Measurements from ENCODE around the gene EBPL. TPM values are rescaled to one million over a fixed set of nuclear protein-coding genes. Genes with fewer than 3 reads are reported as not detected.
"Not testable (repeated sequence)": the region's sequence is repeated elsewhere in the genome, so short reads cannot be mapped to it uniquely, and the experiment has no call there.

EBPL gene
- 10 to 100 TPM; 52.8 to 72.3 (median 58.2) TPM for polyA plus RNA-seq (ENCODE audit: insufficient read length in 4 of 4)

GRCh38 chr13:49690995-49691784, at the start of gene EBPL:
Gene EBPL, minus strand, starts transcription at chr13:49691486. Its CDS starts 62 bp downstream, at chr13:49691424.
- peak; percentile 79 to 86 (median 82) for DNase-seq (ENCODE audit: low read depth in 4 of 4, low spot score in 3 of 4)

GRCh38 chr13:49740870-49741269, 49.6 kb upstream of the EBPL start:
- DNase-seq (ENCODE audit: low read depth in 4 of 4, low spot score in 3 of 4) = no peak

GRCh38 chr13:49739498-49740187, 48.4 kb upstream of the EBPL start:
- DNase-seq (ENCODE audit: low read depth in 4 of 4, low spot score in 3 of 4) = no peak

- DNase-seq (ENCODE audit: low read depth in 4 of 4, low spot score in 3 of 4) = no peak
These were observed 42.1 kb upstream of the EBPL start for GRCh38 chr13:49733181-49733951.

GRCh38 chr13:49731766-49732165, 40.5 kb upstream of the EBPL start:
- no peak for DNase-seq (ENCODE audit: low read depth in 4 of 4, low spot score in 3 of 4)

GRCh38 chr13:49716615-49717014, 25.3 kb upstream of the EBPL start:
- no peak for DNase-seq (ENCODE audit: low read depth in 4 of 4, low spot score in 3 of 4)

- no peak for DNase-seq (ENCODE audit: low read depth in 4 of 4, low spot score in 3 of 4)
These were observed 23.5 kb upstream of the EBPL start for GRCh38 chr13:49714757-49715156.

- DNase-seq (ENCODE audit: low read depth in 4 of 4, low spot score in 3 of 4) = no peak
These were observed 20.1 kb upstream of the EBPL start for GRCh38 chr13:49711218-49711863.

GRCh38 chr13:49704264-49704663, 13.0 kb upstream of the EBPL start:
- DNase-seq (ENCODE audit: low read depth in 4 of 4, low spot score in 3 of 4) = not testable (repeated sequence)

GRCh38 chr13:49701491-49701890, 10.2 kb upstream of the EBPL start:
- no peak for DNase-seq (ENCODE audit: low read depth in 4 of 4, low spot score in 3 of 4)

GRCh38 chr13:49697468-49697867, 6.2 kb upstream of the EBPL start:
- DNase-seq (ENCODE audit: low read depth in 4 of 4, low spot score in 3 of 4) = no peak

- DNase-seq (ENCODE audit: low read depth in 4 of 4, low spot score in 3 of 4) = no peak
These were observed 3.2 kb upstream of the EBPL start for GRCh38 chr13:49694446-49694845.

- DNase-seq (ENCODE audit: low read depth in 4 of 4, low spot score in 3 of 4) = no peak
These were observed 2.6 kb upstream of the EBPL start for GRCh38 chr13:49693877-49694276.

GRCh38 chr13:49693191-49693733, 2.0 kb upstream of the EBPL start:
- no peak for DNase-seq (ENCODE audit: low read depth in 4 of 4, low spot score in 3 of 4)

- DNase-seq (ENCODE audit: low read depth in 4 of 4, low spot score in 3 of 4) = peak in 1 of 4 donors; percentile 5
These were observed 922 bp downstream of the EBPL start for GRCh38 chr13:49690133-49690994.

- no peak for DNase-seq (ENCODE audit: low read depth in 4 of 4, low spot score in 3 of 4)
These were observed 7.8 kb downstream of the EBPL start for GRCh38 chr13:49683489-49683888.

- DNase-seq (ENCODE audit: low read depth in 4 of 4, low spot score in 3 of 4) = no peak
These were observed 9.3 kb downstream of the EBPL start for GRCh38 chr13:49681842-49682435.

- DNase-seq (ENCODE audit: low read depth in 4 of 4, low spot score in 3 of 4) = no peak
These were observed 12.0 kb downstream of the EBPL start for GRCh38 chr13:49679246-49679645.

Data from left renal pelvis (tissue), 4 donors.